GM18517 (cell line): Measurements from ENCODE around the gene CHRND.

Experiments used
- ATAC-seq: cut with Tn5 transposase; IDR thresholded peaks from one replicate; pipeline ENCODE4 v1.9.1; 2021; ENCODE audit warnings: mild to moderate bottlenecking, moderate library complexity; ENCODE audit not compliant: unreplicated experiment

Gene CHRND

GRCh38 chr2:232487385-232488096 lies 38.4 kb upstream of the CHRND start, which contains the start of gene ECEL1:
ECEL1 (minus strand) TSS chr2:232487834; CDS start chr2:232486653, 1,181 bp downstream.
- ATAC-seq: no peak

GRCh38 chr2:232488097-232488711 lies 37.8 kb upstream of the CHRND start:
- no peak for ATAC-seq

- ATAC-seq: no peak
Observed at GRCh38 chr2:232488721-232489300, 37.1 kb upstream of the CHRND start.

- no peak for ATAC-seq
Observed at GRCh38 chr2:232489516-232490220, 36.3 kb upstream of the CHRND start.

- no peak for ATAC-seq
Observed at GRCh38 chr2:232490221-232491138, 35.5 kb upstream of the CHRND start.

GRCh38 chr2:232491139-232491780 lies 34.7 kb upstream of the CHRND start:
- ATAC-seq: no peak

DNA sequence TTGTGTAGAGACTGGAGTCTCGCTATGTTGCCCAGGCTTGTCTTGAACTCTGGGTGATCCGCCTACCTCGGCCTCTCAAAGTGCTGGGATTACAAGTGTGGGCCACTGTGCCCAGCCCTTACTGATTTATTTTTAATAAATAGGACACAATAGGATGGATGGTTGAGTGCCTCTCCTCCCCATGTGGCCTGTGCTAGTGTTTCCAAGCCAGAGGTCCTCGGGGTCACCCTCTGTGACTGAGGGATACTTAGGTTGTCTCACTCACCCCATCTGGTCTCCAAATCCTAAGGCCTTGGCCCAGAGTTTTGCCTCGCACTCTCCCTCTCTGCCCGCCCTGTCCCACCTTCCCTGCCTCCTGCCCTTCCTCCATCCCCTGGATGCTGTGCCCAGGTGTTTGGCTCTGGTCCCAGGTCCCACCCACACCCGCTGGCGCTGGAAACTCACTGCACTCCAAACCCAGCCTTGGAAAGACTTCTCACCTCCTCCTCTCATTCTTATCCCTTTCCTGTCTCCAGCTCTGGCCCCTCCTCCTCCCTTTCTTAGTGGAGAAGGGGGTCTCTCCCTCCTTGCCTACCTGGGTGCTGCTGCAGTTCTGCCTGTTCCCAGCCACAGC lies 33.6 kb upstream of the CHRND start:
- ATAC-seq: no peak

DNA sequence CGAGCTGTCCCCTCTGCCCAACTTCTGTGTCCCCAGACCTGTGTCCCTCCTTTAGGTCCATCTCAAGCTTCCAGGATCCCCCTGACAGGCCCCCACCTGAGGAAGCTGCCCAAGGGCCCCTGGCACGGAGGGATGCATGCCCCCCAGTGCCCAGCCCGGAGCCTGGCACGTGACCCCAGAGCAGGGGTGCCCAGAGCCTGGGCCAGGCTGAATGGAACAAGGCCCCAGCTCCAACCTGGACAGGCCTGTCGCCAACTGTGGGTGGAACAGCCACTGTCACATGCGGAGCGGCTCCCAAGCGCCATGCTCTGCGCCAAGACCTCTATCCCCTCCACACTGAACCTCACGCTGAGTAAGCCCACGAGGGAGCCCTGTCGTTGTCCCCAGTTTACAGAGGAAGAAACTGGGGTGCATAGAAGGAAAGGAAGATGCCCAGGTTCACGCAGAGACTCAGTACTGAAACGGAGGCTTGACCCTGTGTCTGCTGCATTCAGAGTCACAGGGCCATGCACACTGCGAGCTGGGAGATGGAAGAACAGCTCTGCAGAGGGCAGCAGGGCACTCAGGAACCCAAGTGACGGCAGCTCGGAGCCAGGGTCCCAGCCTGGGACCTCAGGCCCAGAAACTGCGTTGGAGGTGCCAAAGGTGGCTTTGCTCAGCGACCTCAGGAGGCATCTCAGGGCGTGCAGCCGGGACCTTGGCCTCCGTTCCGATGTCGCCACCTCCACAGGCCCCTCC lies 32.8 kb upstream of the CHRND start:
- no peak for ATAC-seq

DNA sequence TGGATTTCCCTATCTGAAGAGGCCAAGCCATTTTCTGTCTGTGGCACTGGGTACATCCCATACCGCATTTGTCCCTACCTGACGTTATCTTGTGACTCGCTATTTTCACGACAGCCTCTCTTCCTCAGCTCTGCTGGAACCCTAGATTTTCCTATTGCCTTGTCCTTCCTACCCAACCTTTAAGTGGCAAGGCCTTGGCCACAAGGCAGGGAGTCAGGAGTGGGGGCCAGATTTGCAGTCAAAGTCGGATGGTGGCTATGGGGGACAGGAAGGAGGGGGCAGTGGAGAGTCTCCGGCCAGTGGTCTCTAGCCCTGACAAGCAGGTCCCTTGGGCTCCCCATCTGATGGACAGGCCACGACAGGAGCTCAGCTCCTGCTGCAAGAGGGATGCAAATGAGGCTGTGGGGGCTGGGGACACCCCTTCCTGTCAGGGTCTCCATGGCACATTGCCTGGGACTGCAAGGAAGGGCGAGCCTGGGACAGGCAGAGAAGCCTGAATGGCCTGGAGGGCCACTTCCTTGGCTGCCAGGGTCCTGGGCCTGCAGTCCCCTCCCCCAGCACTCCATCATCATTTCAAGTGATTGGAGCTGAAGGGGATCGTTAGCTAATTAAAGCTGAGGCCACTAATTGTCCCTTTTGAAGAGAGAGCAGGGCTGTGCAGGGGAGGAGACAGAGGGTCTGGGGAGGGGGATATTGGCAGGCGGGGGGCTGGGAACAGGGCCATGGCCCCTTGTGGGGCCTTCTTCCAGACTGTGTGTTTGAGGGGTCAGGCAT lies 32.1 kb upstream of the CHRND start:
- ATAC-seq: no peak

DNA sequence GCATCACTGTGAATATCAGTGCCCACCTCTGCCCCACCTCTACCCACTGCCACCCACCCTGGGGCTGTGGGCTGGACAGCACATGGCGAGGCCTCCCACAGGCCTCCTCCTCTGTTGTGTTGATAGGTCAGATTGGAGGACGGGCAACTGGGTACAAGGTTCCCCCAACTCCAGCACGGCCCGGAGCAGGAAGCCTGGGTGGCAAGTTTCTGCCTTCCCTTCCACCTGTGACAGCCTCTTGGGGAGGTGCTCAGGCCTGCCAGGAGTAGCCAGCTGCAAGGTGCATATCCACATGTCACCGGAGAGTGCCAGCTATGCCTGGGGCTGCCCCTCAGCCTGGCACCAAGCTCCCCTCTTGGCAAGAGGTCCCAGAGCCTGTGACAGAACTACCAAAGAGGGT lies 31.4 kb upstream of the CHRND start:
- ATAC-seq: no peak

- ATAC-seq: no peak
Observed at GRCh38 chr2:232495292-232495691, 30.7 kb upstream of the CHRND start.

GRCh38 chr2:232496501-232497270 lies 29.3 kb upstream of the CHRND start:
- ATAC-seq: no peak

- no peak for ATAC-seq
Observed at GRCh38 chr2:232497348-232497747, 28.6 kb upstream of the CHRND start.

GRCh38 chr2:232498452-232498851 lies 27.5 kb upstream of the CHRND start:
- no peak for ATAC-seq

DNA sequence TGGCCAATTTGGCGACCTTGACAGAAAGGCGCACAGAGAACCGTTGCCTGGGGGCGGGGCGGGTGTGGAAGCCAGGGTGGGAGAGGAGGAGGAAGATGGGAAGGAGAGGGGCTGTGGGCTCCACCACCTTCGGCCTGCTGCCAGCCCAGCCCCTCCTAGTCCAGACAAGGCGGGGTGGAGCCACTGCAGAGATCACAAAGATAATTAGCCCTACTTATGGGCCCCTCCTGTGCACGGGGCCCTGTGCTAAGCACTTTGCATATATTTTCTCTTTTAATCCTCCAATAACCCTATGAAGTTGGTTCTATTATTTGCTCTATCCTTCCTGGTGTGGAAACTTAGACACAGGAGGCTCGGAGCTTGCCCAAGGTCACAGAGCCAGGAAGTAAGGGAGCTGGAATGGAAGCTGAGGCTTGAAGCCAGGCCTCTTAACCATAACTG lies 24.6 kb upstream of the CHRND start:
- ATAC-seq: no peak

- no peak for ATAC-seq
Observed at GRCh38 chr2:232501794-232502390, 24.1 kb upstream of the CHRND start.

GRCh38 chr2:232502511-232502910 lies 23.4 kb upstream of the CHRND start:
- ATAC-seq: no peak
